Ovary (tissue), 3 donors: ENCODE measurements around the gene KNL1.

Experiments
- EP300 ChIP-seq: sonication (generic); formaldehyde crosslinking; IDR thresholded peaks from one replicate; pipeline ENCODE4 v1.6.1; 2017; ENCODE audit warnings: antibody characterized with exemption
- POLR2A ChIP-seq: fragments of 450-650 bp; IDR thresholded peaks from one replicate; pipeline ENCODE4 v1.6.1; 2017; ENCODE audit warnings: antibody characterized with exemption, mild to moderate bottlenecking, moderate library complexity
- TF ChIP-seq, protein P1 (sequence below), 3 donors: fragments of 450-650 bp in 2 of 3; fragments of 200-600 bp in 1 of 3; IDR thresholded peaks; one replicate each; pipeline versions ENCODE4 v1.5.1 to v1.8.0; 2016 to 2022; ENCODE audit warnings: antibody characterized with exemption in 3 of 3, mild to moderate bottlenecking in 1 of 3
- donor health status: DM: no; HTN: no; CAD: no.

DNA sequence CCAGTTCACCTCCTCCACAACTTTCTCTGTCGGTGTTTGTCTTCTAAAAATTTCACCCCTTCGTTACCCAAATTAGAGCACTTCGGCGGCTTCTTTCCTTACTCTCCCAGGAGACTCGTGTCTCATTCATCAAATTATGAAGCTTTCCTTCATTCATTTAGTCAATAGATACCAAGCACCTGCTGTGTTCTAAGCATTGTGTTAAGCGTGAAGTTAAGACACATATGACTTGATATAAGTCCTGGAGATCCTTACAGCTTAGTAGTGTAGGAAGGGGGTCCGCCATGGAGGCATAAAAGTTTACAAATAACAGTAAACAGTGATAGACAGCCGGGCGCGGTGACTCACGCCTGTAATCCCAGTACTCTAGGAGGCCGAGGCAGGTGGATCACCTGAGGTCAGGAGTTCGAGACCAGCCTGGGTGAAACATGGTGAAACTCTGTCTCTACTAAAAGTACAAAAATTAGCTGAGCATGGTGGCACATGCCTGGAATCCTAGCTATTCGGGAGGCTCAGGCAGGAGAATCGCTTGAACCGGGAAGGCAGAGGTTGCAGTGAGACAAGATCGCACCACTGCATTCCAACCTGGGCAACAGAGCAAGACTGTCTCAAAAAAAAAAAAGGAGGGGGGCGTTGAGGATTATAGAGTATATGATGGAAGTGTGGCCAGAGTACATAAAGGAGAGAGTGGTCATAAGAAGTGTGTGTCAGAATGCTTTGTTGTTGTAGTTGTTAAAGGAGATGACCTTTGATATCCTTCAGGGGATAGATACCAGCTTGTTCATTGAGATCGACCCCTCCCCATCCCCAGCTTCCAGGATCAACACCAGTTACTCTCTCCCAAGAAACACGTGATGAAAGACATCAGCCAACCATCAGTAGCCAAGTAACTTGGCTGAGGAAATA, 28.5 kb upstream of the KNL1 start:
- TF ChIP-seq, protein P1, sequence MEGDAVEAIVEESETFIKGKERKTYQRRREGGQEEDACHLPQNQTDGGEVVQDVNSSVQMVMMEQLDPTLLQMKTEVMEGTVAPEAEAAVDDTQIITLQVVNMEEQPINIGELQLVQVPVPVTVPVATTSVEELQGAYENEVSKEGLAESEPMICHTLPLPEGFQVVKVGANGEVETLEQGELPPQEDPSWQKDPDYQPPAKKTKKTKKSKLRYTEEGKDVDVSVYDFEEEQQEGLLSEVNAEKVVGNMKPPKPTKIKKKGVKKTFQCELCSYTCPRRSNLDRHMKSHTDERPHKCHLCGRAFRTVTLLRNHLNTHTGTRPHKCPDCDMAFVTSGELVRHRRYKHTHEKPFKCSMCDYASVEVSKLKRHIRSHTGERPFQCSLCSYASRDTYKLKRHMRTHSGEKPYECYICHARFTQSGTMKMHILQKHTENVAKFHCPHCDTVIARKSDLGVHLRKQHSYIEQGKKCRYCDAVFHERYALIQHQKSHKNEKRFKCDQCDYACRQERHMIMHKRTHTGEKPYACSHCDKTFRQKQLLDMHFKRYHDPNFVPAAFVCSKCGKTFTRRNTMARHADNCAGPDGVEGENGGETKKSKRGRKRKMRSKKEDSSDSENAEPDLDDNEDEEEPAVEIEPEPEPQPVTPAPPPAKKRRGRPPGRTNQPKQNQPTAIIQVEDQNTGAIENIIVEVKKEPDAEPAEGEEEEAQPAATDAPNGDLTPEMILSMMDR (IDR thresholded peaks at IDR 0.05) = no peak
- TF ChIP-seq EP300 = no peak
- no peak for TF ChIP-seq POLR2A
